MV-4-11 (cell line): ENCODE measurements around the gene ZBTB7C.

Experiments used
- DNase-seq: peaks from one replicate; lab custom pipeline; 2025; lab: John Stamatoyannopoulos, UW

Gene ZBTB7C

GRCh38 chr18:48256848-48257247, 152.3 kb downstream of the ZBTB7C start:
- no peak for DNase-seq

DNA sequence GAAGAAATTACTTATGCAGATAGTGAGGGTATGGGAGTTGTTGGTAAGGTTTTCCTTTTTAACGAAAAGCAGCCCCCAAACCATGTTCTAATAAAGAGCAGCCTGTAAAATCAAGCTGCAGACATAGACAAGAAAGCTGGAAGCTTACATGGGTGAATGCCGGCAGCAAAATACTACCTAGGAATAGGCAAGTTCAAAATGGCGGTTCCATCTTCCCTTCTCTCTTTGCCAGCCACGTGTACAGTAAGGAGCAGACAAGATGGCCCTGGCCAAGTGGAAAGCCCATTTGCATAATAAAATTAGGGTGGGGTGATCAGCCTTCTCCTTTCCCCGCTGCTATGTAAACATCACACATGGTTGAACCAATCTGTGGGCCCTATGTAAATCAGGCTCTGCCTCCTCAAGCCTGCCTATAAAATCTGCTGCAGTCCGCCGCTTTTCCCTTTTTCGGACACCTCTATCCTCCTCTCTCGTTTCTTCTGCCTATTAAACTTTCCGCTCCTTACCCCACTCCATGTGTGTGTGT, 155.0 kb downstream of the ZBTB7C start:
- DNase-seq: no peak

- DNase-seq: no peak
Measured at GRCh38 chr18:48252525-48252924, 156.7 kb downstream of the ZBTB7C start.

DNA sequence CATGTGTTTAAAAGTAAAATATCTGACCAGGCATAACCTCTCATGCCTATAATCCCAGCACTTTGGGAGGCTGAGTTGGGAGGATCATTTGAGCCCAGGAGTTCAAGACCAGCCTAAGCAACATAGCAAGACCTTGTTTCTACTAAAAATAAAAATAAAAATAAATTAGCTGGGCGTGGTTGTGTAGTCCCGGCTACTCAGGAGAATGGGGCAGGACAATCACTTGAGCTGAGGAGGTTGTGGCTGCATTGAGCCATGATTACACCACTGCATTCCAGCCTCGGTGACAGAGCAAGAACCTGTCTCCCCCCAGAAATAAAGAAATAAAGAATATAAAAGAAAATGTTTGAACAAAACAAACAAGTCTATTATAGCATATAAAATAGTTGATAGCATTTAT, 158.3 kb downstream of the ZBTB7C start:
- no peak for DNase-seq

DNA sequence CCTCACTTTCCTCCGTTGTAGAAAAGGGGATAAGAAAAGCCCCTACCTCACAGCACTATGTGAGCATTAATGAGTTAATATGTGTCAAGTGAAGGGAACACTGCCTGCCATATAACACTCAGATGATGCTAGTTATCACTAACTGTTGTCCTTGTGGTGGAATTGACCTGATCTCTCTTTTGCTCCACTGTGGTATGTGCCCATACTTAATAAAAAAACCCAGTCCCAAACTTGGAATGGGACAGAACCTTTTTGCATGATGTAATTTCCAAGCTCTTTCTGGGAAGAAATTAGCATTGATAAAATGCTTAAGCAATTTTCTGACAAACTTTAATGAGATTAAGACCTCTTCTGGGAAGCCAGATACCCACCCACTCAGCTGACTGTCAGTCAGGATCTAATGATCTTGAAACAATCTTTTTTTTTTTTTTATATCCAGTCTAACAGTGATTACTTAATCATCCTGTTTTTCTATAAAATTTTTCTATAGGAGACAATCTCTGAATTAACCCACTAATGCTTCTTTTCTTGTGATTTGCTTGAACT, 158.7 kb downstream of the ZBTB7C start:
- no peak for DNase-seq

- DNase-seq: no peak
Measured at GRCh38 chr18:48249854-48250253, 159.3 kb downstream of the ZBTB7C start.

GRCh38 chr18:48244530-48244929, 164.7 kb downstream of the ZBTB7C start:
- DNase-seq: no peak

GRCh38 chr18:48238636-48239035, 170.5 kb downstream of the ZBTB7C start:
- DNase-seq: no peak

DNA sequence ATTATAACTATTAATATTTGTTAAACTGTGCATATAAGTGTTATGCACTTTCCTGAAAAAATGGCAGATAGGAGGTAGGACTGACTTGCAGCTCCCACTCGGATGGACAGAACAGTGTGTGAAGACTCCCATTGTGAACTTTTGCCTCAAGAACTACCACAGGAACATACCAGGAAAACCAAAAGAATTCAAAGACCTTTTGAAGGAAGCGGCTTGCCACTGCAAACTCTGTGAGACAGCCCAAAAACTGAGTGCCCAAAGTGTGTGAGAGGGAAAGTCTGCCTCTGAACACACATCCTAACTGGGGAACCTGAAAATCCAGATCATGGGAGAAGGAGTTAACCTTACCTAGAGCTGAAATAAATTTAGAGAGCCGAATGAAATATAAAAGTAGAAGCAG, 171.0 kb downstream of the ZBTB7C start:
- DNase-seq: no peak

- DNase-seq: no peak
Measured at GRCh38 chr18:48236822-48237221, 172.4 kb downstream of the ZBTB7C start.

DNA sequence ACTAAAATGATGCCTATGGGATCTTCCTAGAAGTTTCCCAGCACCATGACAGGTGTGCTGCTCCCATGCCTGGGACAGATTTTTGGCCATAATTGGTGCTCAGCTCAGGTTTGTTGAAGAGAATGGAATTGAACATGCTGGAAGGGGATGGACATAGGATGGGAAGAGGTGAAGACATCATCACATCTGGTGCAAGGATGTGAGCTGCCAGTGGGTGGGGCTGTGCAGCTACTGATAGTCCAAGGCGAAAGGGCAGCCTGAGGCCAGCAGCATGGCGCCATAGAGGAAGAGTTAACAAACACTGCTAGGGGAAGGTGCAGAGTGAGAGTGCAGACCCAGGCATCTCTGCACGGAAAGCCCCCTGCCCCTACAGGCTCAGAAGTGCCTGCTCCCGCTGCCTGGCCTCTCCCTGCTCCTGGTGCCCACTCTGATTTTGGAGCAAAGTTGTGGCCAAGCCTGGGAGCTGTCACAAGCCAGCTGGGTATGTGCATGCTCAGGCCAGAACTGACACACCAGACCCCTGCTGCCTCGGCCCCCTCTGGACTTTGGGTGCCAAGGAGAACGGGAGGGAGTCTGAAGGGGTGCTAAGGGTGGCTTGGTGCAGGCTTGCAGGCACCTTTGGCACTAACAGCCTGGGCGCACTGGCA, 178.6 kb downstream of the ZBTB7C start:
- peak; percentile 58 for DNase-seq

- DNase-seq: no peak
Measured at GRCh38 chr18:48229552-48229981, 179.6 kb downstream of the ZBTB7C start.

- no peak for DNase-seq
Measured at GRCh38 chr18:48228841-48229240, 180.3 kb downstream of the ZBTB7C start.

- peak; percentile 9 for DNase-seq
Measured at GRCh38 chr18:48228301-48228715, 180.9 kb downstream of the ZBTB7C start.

DNA sequence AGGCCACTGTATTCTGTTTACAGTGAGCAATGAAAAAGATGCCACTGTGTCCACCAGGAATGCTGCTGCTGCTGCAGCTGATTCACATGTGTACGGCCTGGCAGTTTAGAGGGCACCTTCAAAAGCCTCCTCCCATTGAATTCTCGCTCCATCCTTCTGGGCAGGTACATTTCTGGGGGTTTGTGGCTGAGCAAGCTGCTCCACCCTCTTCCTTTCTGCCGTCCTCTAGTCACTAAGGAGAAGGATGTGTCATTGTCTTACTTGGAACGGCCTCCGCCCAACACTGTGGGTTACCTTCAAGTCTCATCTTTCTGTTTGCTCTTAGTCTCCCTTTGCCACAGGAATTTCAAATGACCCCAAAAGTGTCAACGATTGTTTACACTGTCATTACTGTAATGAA, 182.0 kb downstream of the ZBTB7C start:
- DNase-seq: no peak

GRCh38 chr18:48226401-48226800, 182.8 kb downstream of the ZBTB7C start:
- no peak for DNase-seq

DNA sequence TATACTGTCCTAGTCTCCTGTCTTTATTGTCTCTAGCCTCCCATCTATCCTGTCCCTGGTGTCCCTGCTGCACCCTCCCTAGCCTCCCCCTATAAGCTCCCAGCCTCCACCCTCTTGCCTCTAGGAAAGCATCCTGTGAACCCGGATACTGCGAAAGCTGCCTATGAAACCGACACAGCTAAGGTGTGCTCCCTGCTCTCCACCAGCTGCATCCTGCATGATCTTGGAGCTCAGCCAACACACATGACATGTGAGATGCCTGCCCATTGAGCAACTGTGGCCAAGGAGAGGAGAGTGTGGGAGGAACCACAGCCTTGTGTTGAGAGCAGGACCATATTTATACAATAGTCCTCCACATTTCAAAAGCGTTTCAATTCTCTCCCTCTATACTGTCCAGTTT, 187.1 kb downstream of the ZBTB7C start:
- DNase-seq: peak; percentile 63

DNA sequence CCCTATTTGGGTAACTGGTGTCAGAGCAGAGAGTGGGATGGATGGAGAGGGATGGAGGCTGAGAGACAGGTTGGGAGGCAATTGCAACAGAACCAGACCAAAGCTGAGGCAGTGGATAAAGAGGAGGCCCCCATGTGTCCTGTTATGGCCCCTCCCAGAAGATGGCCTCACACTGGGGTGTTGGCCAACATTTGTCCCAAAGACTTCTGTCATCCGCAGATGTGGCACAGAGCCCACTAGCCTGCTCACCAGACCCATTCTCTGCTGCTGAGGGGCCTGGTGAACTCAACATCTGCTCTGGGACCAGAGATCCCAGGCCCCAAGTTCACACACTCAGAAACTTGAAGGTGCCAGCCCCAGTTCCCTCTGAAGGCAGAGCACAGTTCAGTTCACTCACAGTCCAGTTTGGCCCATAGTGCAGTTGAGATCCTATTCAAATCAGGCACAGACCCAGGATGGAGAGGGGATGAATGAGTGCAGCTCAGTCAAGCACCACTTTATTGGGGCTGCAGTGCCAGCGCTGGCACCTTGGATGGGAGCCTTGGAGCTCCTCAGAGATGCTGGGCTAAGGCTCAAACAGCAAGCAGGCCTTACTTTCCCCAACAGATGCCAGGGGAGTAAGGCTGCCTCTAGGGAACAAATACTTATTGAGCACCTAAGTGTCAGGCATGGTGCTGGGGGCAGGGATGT, 189.2 kb downstream of the ZBTB7C start:
- DNase-seq: no peak

DNA sequence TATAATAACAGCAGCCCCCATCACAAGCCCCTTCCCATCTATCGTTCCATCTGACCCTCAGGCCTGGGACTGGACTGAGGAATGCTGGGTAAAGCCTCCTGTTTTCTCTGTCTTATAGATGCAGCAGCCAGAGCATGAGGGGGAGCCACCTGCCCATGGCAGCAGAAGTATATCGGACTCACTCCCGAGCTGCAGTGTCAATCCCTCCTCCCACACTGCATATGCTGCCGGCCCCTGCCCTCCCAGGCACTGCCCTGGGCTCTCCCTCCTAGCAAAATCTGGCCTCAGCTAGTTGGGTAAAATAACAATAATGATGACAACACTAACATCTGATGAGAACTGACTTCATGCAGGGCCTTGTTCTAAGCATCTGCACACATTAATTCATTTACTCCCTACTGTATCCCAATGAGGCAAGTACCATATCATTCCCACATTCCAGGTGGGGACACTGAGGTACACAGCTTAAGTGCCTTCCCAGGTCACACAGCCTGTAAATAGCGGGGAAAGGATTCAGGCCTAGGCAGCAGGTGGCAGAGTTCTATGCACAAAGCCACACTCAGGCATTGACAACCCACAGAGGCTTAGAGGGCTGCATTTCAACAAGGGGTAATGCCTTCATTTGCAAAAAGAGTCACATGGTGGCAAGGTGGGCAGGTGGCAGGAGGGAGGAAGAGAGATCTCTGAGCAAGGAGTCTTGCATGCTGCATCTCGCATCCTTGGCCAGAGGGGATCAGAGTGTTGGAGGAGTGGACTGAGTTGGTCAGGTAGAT, 190.0 kb downstream of the ZBTB7C start:
- DNase-seq: no peak

- no peak for DNase-seq
Measured at GRCh38 chr18:48218285-48219022, 190.7 kb downstream of the ZBTB7C start.
